Hepatocyte (in vitro differentiated cells): ENCODE measurements around the gene TMEM273. TPM values are rescaled to one million over a fixed set of nuclear protein-coding genes. Genes with fewer than 3 reads are reported as not detected.

Source experiments
- DNase-seq: peaks from one replicate; pipeline ENCODE4 v3.0.0-alpha.2; 2016; ENCODE audit warnings: low spot score
- H2AFZ ChIP-seq: fragments of 200-600 bp; sonication (generic); 2 replicates; pipeline ENCODE4 v1.6.0; 2016; ENCODE audit warnings: antibody characterized with exemption, mild to moderate bottlenecking
- H3K27ac ChIP-seq: fragments of 200-600 bp; sonication (generic); 2 replicates; pipeline ENCODE4 v1.5.1; 2016; ENCODE audit warnings: mild to moderate bottlenecking
- H3K27me3 ChIP-seq: fragments of 200-600 bp; sonication (generic); 2 replicates; pipeline ENCODE4 v1.6.1; 2016
- H3K36me3 ChIP-seq: fragments of 200-600 bp; sonication (generic); replicated peaks from 2 replicates; pipeline ENCODE4 v1.5.1; 2016; ENCODE audit warnings: low read depth; ENCODE audit not compliant: insufficient read depth
- H3K4me1 ChIP-seq: fragments of 200-600 bp; sonication (generic); 2 replicates; pipeline ENCODE4 v1.5.1; 2016; ENCODE audit warnings: mild to moderate bottlenecking, moderate library complexity; ENCODE audit not compliant: insufficient read depth
- H3K4me2 ChIP-seq: fragments of 200-600 bp; sonication (generic); 2 replicates; pipeline ENCODE4 v1.6.0; 2016
- H3K4me3 ChIP-seq: fragments of 200-600 bp; sonication (generic); 2 replicates; pipeline ENCODE4 v1.5.1; 2016; ENCODE audit warnings: mild to moderate bottlenecking
- H3K79me2 ChIP-seq: fragments of 200-600 bp; sonication (generic); 2 replicates; pipeline ENCODE4 v1.6.0; 2017; ENCODE audit warnings: mild to moderate bottlenecking
- H3K9me2 ChIP-seq: fragments of 200-600 bp; sonication (generic); replicated peaks from 2 replicates; pipeline ENCODE4 v1.6.0; 2017; ENCODE audit warnings: mild to moderate bottlenecking; ENCODE audit not compliant: insufficient read depth
- H3K9me3 ChIP-seq: fragments of 200-600 bp; sonication (generic); 2 replicates; pipeline ENCODE4 v1.5.1; 2016; ENCODE audit warnings: low read depth, mild to moderate bottlenecking
- H4K20me1 ChIP-seq: fragments of 200-600 bp; sonication (generic); 2 replicates; pipeline ENCODE4 v1.6.0; 2016; ENCODE audit warnings: mild to moderate bottlenecking; ENCODE audit not compliant: insufficient read depth, poor library complexity, severe bottlenecking
- EZH2 ChIP-seq: fragments of 200-600 bp; sonication (generic); IDR thresholded peaks from 2 replicates; pipeline ENCODE4 v1.6.1; 2016; ENCODE audit warnings: antibody characterized with exemption, mild to moderate bottlenecking, borderline replicate concordance
- EZH2phosphoT487 ChIP-seq: fragments of 200-600 bp; sonication (generic); IDR thresholded peaks from one replicate; pipeline ENCODE4 v1.6.1; 2018; ENCODE audit warnings: antibody characterized with exemption, mild to moderate bottlenecking, low read depth, moderate library complexity; ENCODE audit not compliant: unreplicated experiment, severe bottlenecking
- WGBS: methylation state at CpG from one replicate; pipeline ENCODE4 v1.1.6; 2016; ENCODE audit warnings: low lambda C conversion rate; ENCODE audit errors: missing lambda C conversion rate; 5-methylcytosine and 5-hydroxymethylcytosine counted together
- polyA plus RNA-seq: library from polyadenylated mRNA; unstranded; fragments of >200 nt; fragmentation: Nextera tagmentation; extraction: Ambion mirVana; gene quantifications from 2 replicates; pipeline ENCODE4 v1.2.1, GENCODE V29; 2016
- total RNA-seq: library from RNA; depleted of rRNA; stranded (reverse); fragments of >200 nt; gene quantifications from 2 replicates; pipeline ENCODE4 v1.2.3, GENCODE V29; 2014
- TF ChIP-seq, protein P1 (sequence below): fragments of 200-600 bp; sonication (generic); IDR thresholded peaks from 2 replicates; pipeline ENCODE4 v1.5.1; 2016; ENCODE audit warnings: antibody characterized with exemption, mild to moderate bottlenecking; ENCODE audit not compliant: poor library complexity

Gene TMEM273
- total and polyA plus RNA-seq, 2 experiments from 2014 or later, result 0.27 TPM; not detected in 1

DNA sequence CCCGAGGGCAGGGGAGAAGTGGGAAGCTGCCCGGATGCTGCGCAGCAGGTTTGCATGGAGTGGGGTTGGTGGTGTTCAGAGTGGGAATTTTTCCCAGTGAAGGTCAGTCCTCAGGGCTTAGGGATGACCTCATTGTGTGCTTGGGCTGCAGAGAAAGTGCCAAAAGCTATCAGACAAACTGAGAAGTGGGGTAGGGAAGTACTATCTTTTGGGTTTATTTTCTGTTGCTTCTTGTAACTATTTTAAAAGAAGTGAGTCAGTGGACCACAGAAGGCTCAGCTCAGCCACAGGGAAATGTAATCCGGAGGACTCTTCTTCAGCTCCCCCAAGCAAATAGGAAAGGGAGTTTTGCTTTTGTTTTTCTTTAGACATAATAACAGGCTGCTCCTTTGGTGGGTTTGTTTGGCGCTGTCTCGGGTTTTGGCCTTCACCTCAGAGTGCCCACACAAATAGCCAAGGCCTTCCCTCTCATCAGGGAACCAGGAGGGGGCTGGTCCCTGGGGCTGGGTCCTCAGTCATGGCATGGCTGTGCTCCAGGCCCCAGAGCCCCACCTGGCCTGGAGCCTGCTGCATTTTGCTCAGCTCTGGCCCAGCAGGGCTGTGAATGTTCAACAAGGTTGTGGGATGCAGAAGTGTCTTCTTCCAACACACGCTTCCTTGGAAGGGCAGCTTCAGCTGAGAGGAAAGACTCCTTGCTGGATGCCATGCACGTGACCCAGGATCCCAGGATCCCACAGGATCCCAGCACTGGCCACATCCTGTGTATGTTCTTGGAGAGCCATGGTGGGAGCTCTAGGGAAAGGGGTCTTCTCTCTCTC lies 49.0 kb downstream of the TMEM273 start:
- no peaks in the 10 kb centered on the region for H3K9me3 ChIP-seq
- no peaks in the 10 kb centered on the region for H3K36me3 ChIP-seq
- peaks cover 23% of the 10 kb centered on the region for H3K4me1 ChIP-seq
- no peak overlapping the region for H2AFZ ChIP-seq
- H3K79me2 ChIP-seq, result no peaks in the 10 kb centered on the region
- H3K4me3 ChIP-seq, result no peak overlapping the region
- 76% methylated on average over 8 of the region's 8 CpGs for WGBS
- TF ChIP-seq EZH2phosphoT487 (no peak), EZH2 (no peak)
- TF ChIP-seq, protein P1, sequence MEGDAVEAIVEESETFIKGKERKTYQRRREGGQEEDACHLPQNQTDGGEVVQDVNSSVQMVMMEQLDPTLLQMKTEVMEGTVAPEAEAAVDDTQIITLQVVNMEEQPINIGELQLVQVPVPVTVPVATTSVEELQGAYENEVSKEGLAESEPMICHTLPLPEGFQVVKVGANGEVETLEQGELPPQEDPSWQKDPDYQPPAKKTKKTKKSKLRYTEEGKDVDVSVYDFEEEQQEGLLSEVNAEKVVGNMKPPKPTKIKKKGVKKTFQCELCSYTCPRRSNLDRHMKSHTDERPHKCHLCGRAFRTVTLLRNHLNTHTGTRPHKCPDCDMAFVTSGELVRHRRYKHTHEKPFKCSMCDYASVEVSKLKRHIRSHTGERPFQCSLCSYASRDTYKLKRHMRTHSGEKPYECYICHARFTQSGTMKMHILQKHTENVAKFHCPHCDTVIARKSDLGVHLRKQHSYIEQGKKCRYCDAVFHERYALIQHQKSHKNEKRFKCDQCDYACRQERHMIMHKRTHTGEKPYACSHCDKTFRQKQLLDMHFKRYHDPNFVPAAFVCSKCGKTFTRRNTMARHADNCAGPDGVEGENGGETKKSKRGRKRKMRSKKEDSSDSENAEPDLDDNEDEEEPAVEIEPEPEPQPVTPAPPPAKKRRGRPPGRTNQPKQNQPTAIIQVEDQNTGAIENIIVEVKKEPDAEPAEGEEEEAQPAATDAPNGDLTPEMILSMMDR, result no peak
- H3K4me2 ChIP-seq, result no peak overlapping the region
- DNase-seq, result no peak
- H3K9me2 ChIP-seq, result no peaks in the 10 kb centered on the region
- H4K20me1 ChIP-seq, result no peaks in the 10 kb centered on the region
- peak overlapping the region; percentile 69 for H3K27ac ChIP-seq
- no peaks in the 10 kb centered on the region for H3K27me3 ChIP-seq

GRCh38 chr10:49138361-49138891 lies 49.8 kb downstream of the TMEM273 start:
- H3K79me2 ChIP-seq, result no peaks in the 10 kb centered on the region
- WGBS, result 70% methylated on average over 7 of the region's 7 CpGs
- H3K9me2 ChIP-seq, result no peaks in the 10 kb centered on the region
- H2AFZ ChIP-seq, result no peak overlapping the region
- H3K4me2 ChIP-seq, result no peak overlapping the region
- no peak overlapping the region for H3K4me3 ChIP-seq
- H3K27ac ChIP-seq, result peak overlapping the region; percentile 69
- no peaks in the 10 kb centered on the region for H3K9me3 ChIP-seq
- H3K36me3 ChIP-seq, result no peaks in the 10 kb centered on the region
- TF ChIP-seq EZH2 (no peak), EZH2phosphoT487 (no peak)
- TF ChIP-seq, protein P1, result no peak
- peak; percentile 41 for DNase-seq
- H3K27me3 ChIP-seq, result no peaks in the 10 kb centered on the region
- H4K20me1 ChIP-seq, result no peaks in the 10 kb centered on the region
- H3K4me1 ChIP-seq, result peaks cover 17% of the 10 kb centered on the region

DNA sequence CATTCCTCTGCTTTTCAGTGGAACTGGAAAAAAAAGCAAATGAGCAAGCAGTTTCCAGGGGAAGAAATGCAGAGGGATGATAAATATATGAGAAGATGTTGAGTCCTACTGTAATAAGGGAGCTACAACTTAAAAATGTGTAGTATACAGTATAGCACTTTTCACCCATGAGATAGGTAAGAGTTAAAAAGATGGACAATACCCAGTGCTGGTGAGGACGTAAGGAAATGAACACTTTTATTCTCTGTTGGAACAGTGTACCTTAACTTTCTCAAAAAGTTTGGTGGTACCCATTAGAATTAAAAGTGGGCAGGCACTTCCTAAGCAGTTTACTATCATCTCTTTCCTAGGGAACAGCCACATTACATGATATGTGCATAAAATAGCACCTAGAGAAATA lies 51.7 kb downstream of the TMEM273 start:
- peak overlapping the region; percentile 24 for H3K27ac ChIP-seq
- H2AFZ ChIP-seq, result no peak overlapping the region
- TF ChIP-seq EZH2phosphoT487, result no peak
- no peak for TF ChIP-seq EZH2
- TF ChIP-seq, protein P1, result no peak
- H3K79me2 ChIP-seq, result no peaks in the 10 kb centered on the region
- H3K9me3 ChIP-seq, result no peaks in the 10 kb centered on the region
- no peaks in the 10 kb centered on the region for H3K27me3 ChIP-seq
- no peaks in the 10 kb centered on the region for H3K9me2 ChIP-seq
- no peaks in the 10 kb centered on the region for H4K20me1 ChIP-seq
- peaks cover 13% of the 10 kb centered on the region for H3K4me1 ChIP-seq
- no peak for DNase-seq
- H3K4me2 ChIP-seq, result no peak overlapping the region
- H3K4me3 ChIP-seq, result no peak overlapping the region
- H3K36me3 ChIP-seq, result no peaks in the 10 kb centered on the region
- WGBS, result 86% methylated on average over 1 of the region's 1 CpG
